GM21423 (cell line): ENCODE results near the gene TBX4.
"Not testable (repeated sequence)": the region's sequence is repeated elsewhere in the genome, so short reads cannot be mapped to it uniquely, and the experiment has no call there.

Experiments used
- ATAC-seq: cut with Tn5 transposase; IDR thresholded peaks from one replicate; pipeline ENCODE4 v1.9.1; 2021; ENCODE audit warnings: mild to moderate bottlenecking, moderate library complexity; ENCODE audit not compliant: unreplicated experiment

The TBX4 gene

GRCh38 chr17:61480414-61480807, 28.2 kb downstream of the TBX4 start:
- ATAC-seq: no peak

GRCh38 chr17:61481421-61481820, 29.2 kb downstream of the TBX4 start:
- ATAC-seq: no peak

- ATAC-seq: no peak
Measured at GRCh38 chr17:61482467-61482866, 30.2 kb downstream of the TBX4 start.

- no peak for ATAC-seq
Measured at GRCh38 chr17:61483778-61484116, 31.5 kb downstream of the TBX4 start.

GRCh38 chr17:61484174-61484573, 32.0 kb downstream of the TBX4 start:
- no peak for ATAC-seq

GRCh38 chr17:61485067-61485775, 33.0 kb downstream of the TBX4 start:
- ATAC-seq: no peak

GRCh38 chr17:61486135-61487120, 34.2 kb downstream of the TBX4 start:
- ATAC-seq: no peak

GRCh38 chr17:61487161-61487988, 35.2 kb downstream of the TBX4 start:
- no peak for ATAC-seq

GRCh38 chr17:61487989-61488595, 35.9 kb downstream of the TBX4 start:
- ATAC-seq: no peak

- no peak for ATAC-seq
Measured at GRCh38 chr17:61488878-61489718, 36.9 kb downstream of the TBX4 start.

- ATAC-seq: no peak
Measured at GRCh38 chr17:61489719-61490490, 37.7 kb downstream of the TBX4 start.

GRCh38 chr17:61490540-61490975, 38.3 kb downstream of the TBX4 start:
- no peak for ATAC-seq

- no peak for ATAC-seq
Measured at GRCh38 chr17:61491981-61492380, 39.8 kb downstream of the TBX4 start.

GRCh38 chr17:61492759-61493526, 40.7 kb downstream of the TBX4 start:
- no peak for ATAC-seq

- not testable (repeated sequence) for ATAC-seq
Measured at GRCh38 chr17:61493830-61494324, 41.7 kb downstream of the TBX4 start.

- ATAC-seq: no peak
Measured at GRCh38 chr17:61494325-61495160, 42.3 kb downstream of the TBX4 start.

GRCh38 chr17:61495161-61495857, 43.1 kb downstream of the TBX4 start:
- no peak for ATAC-seq
